HG03439 (cell line): ENCODE results near the gene OPALIN.
"Not testable (repeated sequence)": the region's sequence is repeated elsewhere in the genome, so short reads cannot be mapped to it uniquely, and the experiment has no call there.

Source experiments
- ATAC-seq: cut with Tn5 transposase; IDR thresholded peaks from one replicate; pipeline ENCODE4 v1.9.1; 2021; ENCODE audit warnings: mild to moderate bottlenecking, moderate library complexity; ENCODE audit not compliant: unreplicated experiment

Gene OPALIN

GRCh38 chr10:96339956-96340904 lies 18.6 kb downstream of the OPALIN start:
- ATAC-seq: no peak

- no peak for ATAC-seq
These were observed 19.4 kb downstream of the OPALIN start for GRCh38 chr10:96339383-96339782.

GRCh38 chr10:96338279-96338925 lies 20.4 kb downstream of the OPALIN start:
- no peak for ATAC-seq

GRCh38 chr10:96337106-96337505 lies 21.7 kb downstream of the OPALIN start:
- ATAC-seq: no peak

GRCh38 chr10:96334616-96335526 lies 23.9 kb downstream of the OPALIN start:
- ATAC-seq: no peak

- no peak for ATAC-seq
These were observed 25.7 kb downstream of the OPALIN start for GRCh38 chr10:96333101-96333500.

- ATAC-seq: no peak
These were observed 31.3 kb downstream of the OPALIN start for GRCh38 chr10:96327462-96327861.

- peak; percentile 92 for ATAC-seq
These were observed 33.0 kb downstream of the OPALIN start for GRCh38 chr10:96325719-96326373.

- no peak for ATAC-seq
These were observed 34.4 kb downstream of the OPALIN start for GRCh38 chr10:96324447-96324846.

GRCh38 chr10:96322275-96322674 lies 36.5 kb downstream of the OPALIN start:
- no peak for ATAC-seq

GRCh38 chr10:96321822-96322221 lies 37.0 kb downstream of the OPALIN start:
- no peak for ATAC-seq

- ATAC-seq: no peak
These were observed 38.9 kb downstream of the OPALIN start for GRCh38 chr10:96319754-96320474.

- no peak for ATAC-seq
These were observed 41.6 kb downstream of the OPALIN start for GRCh38 chr10:96317067-96317833.

- no peak for ATAC-seq
These were observed 45.5 kb downstream of the OPALIN start for GRCh38 chr10:96313344-96313743.

GRCh38 chr10:96311180-96311715 lies 47.6 kb downstream of the OPALIN start:
- no peak for ATAC-seq

- ATAC-seq: no peak
These were observed 48.5 kb downstream of the OPALIN start for GRCh38 chr10:96310321-96310669.

GRCh38 chr10:96309628-96310320 lies 49.0 kb downstream of the OPALIN start:
- ATAC-seq: no peak

- not testable (repeated sequence) for ATAC-seq
These were observed 49.9 kb downstream of the OPALIN start for GRCh38 chr10:96308854-96309253.
